Natural killer cell treated with Interleukin-12 subunit alpha and Interleukin-12 subunit beta and Interleukin-15 and Interleukin-18, amount 100 ng/mL, for 72 hours (primary cell): ENCODE results near the gene CFAP100. TPM values are rescaled to one million over a fixed set of nuclear protein-coding genes. Genes with fewer than 3 reads are reported as not detected.

Experiments used
- ATAC-seq, 2 donors: fragments of 150-1000 bp; cut with Tn5 transposase in 1 of 2; sonication (Bioruptor Pico), chemical (Tn5 transposase) in 1 of 2; 2 replicates each; pipeline ENCODE4 v1.10.0; 2021
- DNase-seq: peaks from one replicate; pipeline ENCODE4 v3.0.0; 2022; ENCODE audit warnings: low spot score
- H3K27ac Mint-ChIP-seq, 2 donors: 1 replicate in 1 of 2; 2 replicates in 1 of 2; pipeline ENCODE4 v1.8.0; 2022; ENCODE audit warnings: mixed read lengths in 2 of 2, mild to moderate bottlenecking in 1 of 2, moderate library complexity in 1 of 2
- H3K27me3 Mint-ChIP-seq, 2 donors: 1 replicate in 1 of 2; 2 replicates in 1 of 2; pipeline ENCODE4 v1.8.0; 2022; ENCODE audit warnings: mixed read lengths in 2 of 2
- H3K36me3 Mint-ChIP-seq: one replicate; pipeline ENCODE4 v1.8.0; 2022; ENCODE audit warnings: mixed read lengths
- H3K4me1 Mint-ChIP-seq, 2 donors: 1 replicate in 1 of 2; 2 replicates in 1 of 2; pipeline ENCODE4 v1.8.0; 2022; ENCODE audit warnings: low read depth in 2 of 2, mixed read lengths in 2 of 2, mild to moderate bottlenecking in 1 of 2
- H3K4me3 Mint-ChIP-seq: one replicate; pipeline ENCODE4 v1.8.0; 2022; ENCODE audit warnings: mixed read lengths
- H3K9me3 Mint-ChIP-seq: 2 replicates; pipeline ENCODE4 v1.8.0; 2022; ENCODE audit warnings: mixed read lengths
- total RNA-seq, 2 donors: library from RNA; stranded (reverse); gene quantifications; one replicate each; pipeline ENCODE4 v1.2.3, GENCODE V29; 2022

The CFAP100 gene
- total RNA-seq, 2 donors from 2014 or later = not detected

- Mint-ChIP-seq H3K27me3 (no peaks in the 10 kb centered on the region), H3K27ac (no peak overlapping the region), H3K4me3 (no peak overlapping the region), H3K36me3 (peaks cover 13% of the 10 kb centered on the region), H3K4me1 (peaks cover 0 to 8% of the 10 kb centered on the region in 2 donors), H3K9me3 (no peaks in the 10 kb centered on the region)
- no peak for DNase-seq
- ATAC-seq = no peak
Measured at GRCh38 chr3:126447456-126448106, 52.9 kb downstream of the CFAP100 start.

- no peak overlapping the region for H3K4me3 Mint-ChIP-seq
- H3K27ac Mint-ChIP-seq = no peak overlapping the region
- peaks cover 0 to 8% of the 10 kb centered on the region in 2 donors for H3K4me1 Mint-ChIP-seq
- no peaks in the 10 kb centered on the region for H3K27me3 Mint-ChIP-seq
- no peaks in the 10 kb centered on the region for H3K9me3 Mint-ChIP-seq
- no peak for ATAC-seq
- H3K36me3 Mint-ChIP-seq = peaks cover 13% of the 10 kb centered on the region
- no peak for DNase-seq
Measured at GRCh38 chr3:126448136-126448892, 53.6 kb downstream of the CFAP100 start.

- ATAC-seq (no peak), DNase-seq (no peak)
- Mint-ChIP-seq H3K27ac (no peak overlapping the region), H3K9me3 (no peaks in the 10 kb centered on the region), H3K4me1 (peaks cover 0 to 8% of the 10 kb centered on the region in 2 donors), H3K36me3 (peaks cover 13% of the 10 kb centered on the region), H3K27me3 (no peaks in the 10 kb centered on the region), H3K4me3 (no peak overlapping the region)
Measured at GRCh38 chr3:126448893-126449180, 54.1 kb downstream of the CFAP100 start.

- Mint-ChIP-seq H3K27me3 (no peaks in the 10 kb centered on the region), H3K36me3 (peaks cover 17% of the 10 kb centered on the region), H3K9me3 (no peaks in the 10 kb centered on the region), H3K27ac (no peak overlapping the region), H3K4me3 (no peak overlapping the region), H3K4me1 (peaks cover 0 to 11% of the 10 kb centered on the region in 2 donors)
- DNase-seq (no peak), ATAC-seq (no peak)
Measured at GRCh38 chr3:126449621-126450051, 54.9 kb downstream of the CFAP100 start.

GRCh38 chr3:126450219-126450618 lies 55.5 kb downstream of the CFAP100 start:
- H3K9me3 Mint-ChIP-seq = no peaks in the 10 kb centered on the region
- H3K27ac Mint-ChIP-seq = no peak overlapping the region
- DNase-seq (no peak), ATAC-seq (no peak)
- peaks cover 18% of the 10 kb centered on the region for H3K36me3 Mint-ChIP-seq
- no peak overlapping the region for H3K4me3 Mint-ChIP-seq
- H3K27me3 Mint-ChIP-seq = no peaks in the 10 kb centered on the region
- peaks cover 0 to 12% of the 10 kb centered on the region in 2 donors for H3K4me1 Mint-ChIP-seq

GRCh38 chr3:126450744-126451143 lies 56.0 kb downstream of the CFAP100 start:
- H3K4me3 Mint-ChIP-seq = no peak overlapping the region
- peak overlapping the region in 1 of 2 donors; percentile 43 for H3K27ac Mint-ChIP-seq
- H3K9me3 Mint-ChIP-seq = no peaks in the 10 kb centered on the region
- no peaks in the 10 kb centered on the region for H3K27me3 Mint-ChIP-seq
- H3K36me3 Mint-ChIP-seq = peaks cover 18% of the 10 kb centered on the region
- ATAC-seq (peak in 1 of 2 donors; percentile 17), DNase-seq (no peak)
- peaks cover 0 to 14% of the 10 kb centered on the region in 2 donors for H3K4me1 Mint-ChIP-seq

GRCh38 chr3:126451511-126451910 lies 56.8 kb downstream of the CFAP100 start:
- ATAC-seq (no peak), DNase-seq (no peak)
- Mint-ChIP-seq H3K4me3 (no peak overlapping the region), H3K36me3 (peaks cover 18% of the 10 kb centered on the region), H3K27ac (no peak overlapping the region), H3K27me3 (no peaks in the 10 kb centered on the region), H3K4me1 (peaks cover 0 to 15% of the 10 kb centered on the region in 2 donors), H3K9me3 (no peaks in the 10 kb centered on the region)

- H3K4me1 Mint-ChIP-seq = peaks cover 0 to 20% of the 10 kb centered on the region in 2 donors
- H3K9me3 Mint-ChIP-seq = no peaks in the 10 kb centered on the region
- H3K4me3 Mint-ChIP-seq = no peak overlapping the region
- no peak for ATAC-seq
- no peak overlapping the region for H3K27ac Mint-ChIP-seq
- peaks cover 18% of the 10 kb centered on the region for H3K36me3 Mint-ChIP-seq
- no peak for DNase-seq
- no peaks in the 10 kb centered on the region for H3K27me3 Mint-ChIP-seq
Measured at GRCh38 chr3:126452213-126452612, 57.5 kb downstream of the CFAP100 start.

- H3K27me3 Mint-ChIP-seq = no peaks in the 10 kb centered on the region
- no peak for ATAC-seq
Measured at GRCh38 chr3:126454025-126454424, 59.3 kb downstream of the CFAP100 start.

GRCh38 chr3:126454437-126455198 lies 59.9 kb downstream of the CFAP100 start:
- Mint-ChIP-seq H3K27ac (no peak overlapping the region), H3K36me3 (peaks cover 18% of the 10 kb centered on the region)
- no peak for ATAC-seq

More at GRCh38 chr3:126454025-126454424, 59.3 kb downstream of the CFAP100 start:
- Mint-ChIP-seq H3K36me3 (peaks cover 18% of the 10 kb centered on the region), H3K9me3 (no peaks in the 10 kb centered on the region), H3K4me3 (no peak overlapping the region), H3K27ac (no peak overlapping the region), H3K4me1 (peaks cover 0 to 20% of the 10 kb centered on the region in 2 donors)
- DNase-seq = no peak

GRCh38 chr3:126456211-126456610 lies 61.5 kb downstream of the CFAP100 start:
- DNase-seq (peak; percentile 49), ATAC-seq (peak in 1 of 2 donors; percentile 43)
- H3K4me3 Mint-ChIP-seq = no peak overlapping the region
- no peak overlapping the region for H3K27ac Mint-ChIP-seq
- H3K4me1 Mint-ChIP-seq = peaks cover 0 to 21% of the 10 kb centered on the region in 2 donors
- H3K9me3 Mint-ChIP-seq = no peaks in the 10 kb centered on the region
- H3K36me3 Mint-ChIP-seq = peaks cover 16% of the 10 kb centered on the region
- H3K27me3 Mint-ChIP-seq = no peaks in the 10 kb centered on the region

More at GRCh38 chr3:126454437-126455198, 59.9 kb downstream of the CFAP100 start:
- peak; percentile 12 for DNase-seq
- Mint-ChIP-seq H3K27me3 (no peaks in the 10 kb centered on the region), H3K4me1 (peaks cover 0 to 20% of the 10 kb centered on the region in 2 donors), H3K9me3 (no peaks in the 10 kb centered on the region), H3K4me3 (no peak overlapping the region)

- Mint-ChIP-seq H3K27ac (no peak overlapping the region), H3K36me3 (peaks cover 9% of the 10 kb centered on the region), H3K4me3 (no peak overlapping the region), H3K9me3 (no peaks in the 10 kb centered on the region), H3K27me3 (no peaks in the 10 kb centered on the region), H3K4me1 (peaks cover 0 to 18% of the 10 kb centered on the region in 2 donors)
- DNase-seq (peak; percentile 39), ATAC-seq (peak; percentile 20 to 24)
Measured at GRCh38 chr3:126456766-126457388, 62.2 kb downstream of the CFAP100 start.

GRCh38 chr3:126459111-126459762 lies 64.5 kb downstream of the CFAP100 start:
- H3K27me3 Mint-ChIP-seq = no peaks in the 10 kb centered on the region
- H3K4me1 Mint-ChIP-seq = peaks cover 0 to 19% of the 10 kb centered on the region in 2 donors
- H3K4me3 Mint-ChIP-seq = no peak overlapping the region
- peak; percentile 35 for DNase-seq
- no peaks in the 10 kb centered on the region for H3K9me3 Mint-ChIP-seq
- H3K27ac Mint-ChIP-seq = no peak overlapping the region
- peaks cover 6% of the 10 kb centered on the region for H3K36me3 Mint-ChIP-seq
- no peak for ATAC-seq
